Glomerular visceral epithelial cell (primary cell): ENCODE data around the gene TRAK1.

Source experiments
- DNase-seq: peaks from one replicate; pipeline ENCODE4 v3.0.0-alpha.2; 2016; ENCODE audit errors: extremely low spot score

TRAK1 gene

DNA sequence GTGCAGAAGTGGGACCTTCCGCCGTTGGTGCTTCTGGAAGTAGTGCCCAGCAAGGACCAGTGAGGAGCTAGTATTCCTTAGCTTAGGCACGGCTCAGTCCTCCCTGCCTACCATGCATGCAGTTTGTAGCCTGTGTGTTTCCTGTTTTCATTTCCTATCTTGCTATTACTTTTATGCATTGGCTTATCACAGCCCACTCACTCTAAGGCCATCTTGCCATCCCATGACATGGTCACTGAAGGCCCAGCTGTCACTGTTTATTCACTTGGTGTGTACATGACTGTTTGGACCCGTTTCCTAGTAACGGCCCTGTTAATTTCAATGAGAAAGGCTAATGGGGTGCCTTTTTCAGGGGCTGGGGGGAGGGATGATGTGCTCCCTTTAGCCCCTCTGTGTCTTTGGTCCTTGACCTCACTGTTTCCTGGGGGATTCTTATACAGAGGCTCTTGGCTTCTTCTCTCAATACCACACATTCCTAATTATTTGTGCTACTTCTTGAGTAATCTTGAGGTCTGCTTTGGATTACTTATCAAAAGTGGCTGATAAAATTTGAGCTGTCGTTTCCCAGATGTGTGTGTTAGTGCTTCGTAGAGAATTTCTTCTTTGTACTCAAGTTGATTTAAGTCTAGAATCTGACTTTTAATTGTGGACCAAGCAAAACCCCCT lies 24.5 kb upstream of the TRAK1 start:
- DNase-seq: peak; percentile 40

GRCh38 chr3:42067326-42067725 lies 23.8 kb upstream of the TRAK1 start:
- peak; percentile 45 for DNase-seq

- no peak for DNase-seq
Observed at GRCh38 chr3:42068303-42069088, 22.7 kb upstream of the TRAK1 start.

- DNase-seq: no peak
Observed at GRCh38 chr3:42070089-42070488, 21.1 kb upstream of the TRAK1 start.

DNA sequence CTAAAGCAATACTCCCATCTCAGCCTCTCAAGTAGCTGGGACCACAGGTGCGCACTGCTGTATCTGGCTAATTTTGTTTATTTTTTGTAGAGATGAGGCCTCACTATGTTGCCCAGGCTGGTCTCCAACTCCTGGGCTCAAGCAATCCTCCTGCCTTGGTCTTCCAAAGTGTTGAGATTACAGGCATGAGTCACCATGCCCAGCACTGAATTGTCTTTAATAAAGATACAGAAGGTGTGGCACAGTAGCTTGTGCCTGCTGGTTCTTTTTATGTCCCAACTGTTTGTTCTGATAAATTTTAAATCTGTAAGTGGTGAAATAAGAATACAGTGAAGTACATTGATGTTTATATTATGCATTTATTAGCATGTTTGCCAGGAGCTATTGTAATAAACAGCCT lies 20.6 kb upstream of the TRAK1 start:
- DNase-seq: no peak

GRCh38 chr3:42071904-42072812 lies 19.0 kb upstream of the TRAK1 start:
- peak; percentile 78 for DNase-seq

DNA sequence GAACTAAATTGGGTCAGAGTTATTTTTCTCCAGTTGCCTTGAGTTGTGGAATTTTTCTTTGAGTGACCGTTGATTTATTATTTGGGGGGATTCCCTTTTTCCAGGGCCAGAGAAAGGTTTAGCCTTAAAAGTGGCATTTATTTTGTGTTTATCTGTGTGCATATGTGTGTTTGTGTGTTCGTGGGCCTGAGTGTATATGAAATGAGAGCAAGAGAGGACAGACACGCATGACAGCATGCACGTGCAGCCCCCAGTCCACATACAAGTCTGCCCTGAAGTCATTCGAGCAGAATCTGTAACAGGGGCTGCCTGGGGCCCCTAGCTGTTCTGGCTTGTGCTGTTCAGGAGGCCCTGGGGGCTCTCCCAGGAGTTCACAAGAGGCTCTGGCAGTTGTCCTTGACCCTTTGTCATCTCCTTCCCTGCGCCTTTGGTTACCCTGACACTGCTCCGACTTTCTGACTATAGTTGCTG lies 18.3 kb upstream of the TRAK1 start:
- no peak for DNase-seq

DNA sequence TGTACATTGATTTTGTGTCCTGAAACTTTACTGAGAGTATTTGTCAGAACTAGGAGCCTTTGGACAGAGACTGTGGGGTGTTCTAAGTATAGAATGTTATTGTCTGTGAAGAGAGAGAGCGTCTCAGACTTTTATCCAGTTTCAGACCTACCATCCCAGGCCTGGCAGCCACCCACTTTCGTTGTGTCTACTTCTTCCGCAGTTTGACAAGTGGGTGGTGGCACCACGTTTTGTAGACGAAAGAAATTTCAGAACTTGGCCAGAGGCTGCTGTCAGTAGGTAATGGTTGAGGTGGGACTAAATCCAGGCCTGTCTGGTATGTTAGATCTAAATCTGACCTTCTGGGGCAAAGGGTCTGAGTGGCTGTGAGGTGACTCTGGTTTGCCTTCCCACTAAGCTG lies 13.4 kb upstream of the TRAK1 start:
- DNase-seq: no peak

DNA sequence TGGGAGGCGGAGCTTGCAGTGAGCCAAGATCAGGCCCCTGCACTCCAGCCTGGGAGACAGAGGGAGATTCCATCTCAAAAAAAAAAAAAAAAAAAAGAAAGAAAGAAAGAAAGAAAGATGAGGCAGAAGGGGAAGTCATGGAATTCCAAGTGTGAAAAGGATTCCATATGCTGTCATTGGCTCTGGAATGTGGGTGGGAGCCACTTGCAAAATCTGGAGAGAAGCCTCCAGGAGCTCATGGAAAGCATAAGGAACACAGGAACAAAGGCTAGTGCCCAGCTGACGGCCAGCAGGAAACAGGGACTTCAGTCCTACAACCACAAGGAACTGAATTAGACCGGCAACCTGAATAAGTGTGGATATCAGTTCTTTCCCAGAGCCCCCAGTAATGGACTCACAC lies 12.5 kb upstream of the TRAK1 start:
- no peak for DNase-seq

- DNase-seq: no peak
Observed at GRCh38 chr3:42079701-42080452, 11.3 kb upstream of the TRAK1 start.

DNA sequence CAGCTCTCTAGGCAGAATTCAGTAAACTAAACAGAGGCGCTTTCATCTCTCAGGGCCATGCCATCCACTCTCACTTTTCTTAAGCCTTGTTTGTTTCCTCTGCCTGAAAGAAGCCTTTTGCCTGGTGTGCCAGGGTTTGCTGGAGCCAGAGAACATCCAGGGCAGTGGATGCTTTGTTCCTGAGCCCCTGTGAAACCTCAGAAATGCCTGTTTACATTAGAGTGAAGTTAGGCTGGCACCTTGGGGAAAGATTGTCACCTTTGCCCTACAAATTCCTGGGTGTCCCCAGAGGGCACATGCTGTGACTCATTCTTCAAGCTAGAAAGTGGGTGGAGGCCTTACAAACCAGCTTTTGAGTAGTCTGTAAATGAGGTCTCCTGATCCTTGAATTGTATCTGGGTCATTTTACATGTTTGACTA lies 10.7 kb upstream of the TRAK1 start:
- peak; percentile 42 for DNase-seq

DNA sequence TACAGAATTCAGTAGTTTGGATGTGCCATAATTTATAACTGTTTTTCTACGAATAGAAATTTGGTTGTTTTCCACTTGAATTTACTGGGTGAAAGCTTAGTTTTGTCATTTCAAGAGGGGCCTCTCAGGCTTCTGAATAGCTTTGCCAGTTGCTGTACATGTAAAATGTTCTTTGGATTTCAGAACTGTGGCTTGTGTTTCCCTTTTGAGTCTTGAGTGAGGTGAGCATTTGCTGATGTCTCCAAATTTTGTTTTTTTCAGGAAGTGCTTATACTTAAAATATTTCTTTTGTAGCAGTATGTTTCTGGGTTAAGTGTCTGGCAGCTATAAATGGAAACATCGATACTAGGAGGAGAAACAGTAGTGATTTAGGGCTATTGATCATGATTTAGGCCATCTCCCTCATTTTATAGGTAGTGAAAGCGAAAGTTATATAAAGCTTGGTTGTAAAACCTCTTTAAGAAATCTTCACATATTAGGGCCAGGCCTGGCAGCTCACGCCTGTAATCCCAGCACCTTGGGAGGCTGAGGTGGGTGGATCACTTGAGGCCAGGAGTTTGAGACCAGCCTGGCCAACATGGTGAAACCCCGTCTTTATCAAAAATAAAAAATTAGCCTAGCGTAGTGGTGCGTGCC lies 9.2 kb upstream of the TRAK1 start:
- DNase-seq: no peak

- DNase-seq: no peak
Observed at GRCh38 chr3:42084586-42084985, 6.6 kb upstream of the TRAK1 start.

DNA sequence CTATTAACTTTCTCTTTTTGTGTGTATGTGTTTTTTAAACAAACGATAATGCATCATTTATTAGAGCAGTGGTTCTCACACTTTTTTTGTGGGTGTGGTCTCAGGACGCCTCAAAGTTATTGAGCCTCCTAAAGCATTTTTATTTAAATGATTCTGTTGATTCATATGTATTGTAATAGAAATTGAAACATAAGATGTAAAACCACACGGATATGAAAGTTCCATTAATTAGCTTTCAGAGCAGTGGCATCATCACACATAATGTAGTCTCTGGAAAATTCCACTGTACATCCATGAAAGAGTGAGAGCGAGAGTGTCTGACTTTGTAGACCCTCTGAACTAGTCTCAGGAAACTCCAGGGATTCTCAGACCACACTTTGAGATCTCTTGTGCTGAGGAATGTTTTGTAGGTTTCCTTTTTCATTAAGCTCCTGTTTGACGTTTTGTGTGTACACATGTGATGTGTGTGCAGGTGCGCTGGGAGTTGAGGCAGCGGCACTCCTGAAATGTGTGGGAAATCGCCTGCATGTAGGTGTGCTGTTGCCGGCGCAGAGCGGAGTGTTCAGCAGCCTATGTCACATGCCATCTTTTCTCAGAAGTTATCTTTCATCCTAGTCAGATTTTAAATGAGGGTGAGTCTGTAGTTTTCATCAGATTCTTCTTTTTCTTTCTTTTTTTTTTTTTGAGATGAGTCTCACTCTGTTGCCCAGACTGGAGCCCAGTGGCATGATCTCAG lies 5.3 kb upstream of the TRAK1 start:
- DNase-seq: no peak

DNA sequence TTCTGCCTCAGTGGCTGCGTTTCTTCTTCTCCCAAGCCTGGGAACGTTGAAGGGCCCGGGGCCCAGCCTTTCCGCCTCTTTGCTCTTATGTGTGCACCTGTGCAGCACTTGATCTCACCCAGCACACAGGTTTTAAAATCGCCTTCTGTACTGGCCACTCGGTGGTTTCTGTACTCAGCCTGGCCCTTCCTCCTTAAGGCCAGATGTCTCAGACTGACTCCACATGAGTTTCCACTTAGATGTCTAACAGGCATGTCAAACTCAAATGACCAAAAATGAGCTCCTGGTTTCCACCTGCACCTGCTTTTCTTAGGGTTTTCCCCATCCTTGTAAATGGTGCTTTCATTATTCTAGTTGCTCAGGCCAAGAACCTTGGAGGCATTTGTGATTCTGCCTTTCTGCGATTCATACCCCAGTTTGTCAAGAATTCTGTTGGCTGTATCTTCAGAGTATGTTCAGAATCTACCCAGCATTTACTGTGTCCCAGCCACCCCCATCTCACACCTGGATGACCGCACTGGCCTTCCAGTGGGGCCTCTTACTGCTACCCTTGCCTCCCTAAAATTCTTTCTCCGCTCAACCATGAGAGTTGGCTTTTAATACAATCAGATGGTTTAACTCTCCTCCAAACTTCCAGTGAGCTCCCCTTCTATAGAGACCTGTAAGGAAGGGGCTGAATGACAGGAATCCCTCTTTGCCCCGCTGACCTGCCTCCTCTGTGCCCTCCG lies 2.2 kb upstream of the TRAK1 start:
- DNase-seq: no peak

GRCh38 chr3:42092006-42092405 lies 849 bp downstream of the TRAK1 start:
- no peak for DNase-seq

- DNase-seq: no peak
Observed at GRCh38 chr3:42094128-42094527, 3.0 kb downstream of the TRAK1 start.

DNA sequence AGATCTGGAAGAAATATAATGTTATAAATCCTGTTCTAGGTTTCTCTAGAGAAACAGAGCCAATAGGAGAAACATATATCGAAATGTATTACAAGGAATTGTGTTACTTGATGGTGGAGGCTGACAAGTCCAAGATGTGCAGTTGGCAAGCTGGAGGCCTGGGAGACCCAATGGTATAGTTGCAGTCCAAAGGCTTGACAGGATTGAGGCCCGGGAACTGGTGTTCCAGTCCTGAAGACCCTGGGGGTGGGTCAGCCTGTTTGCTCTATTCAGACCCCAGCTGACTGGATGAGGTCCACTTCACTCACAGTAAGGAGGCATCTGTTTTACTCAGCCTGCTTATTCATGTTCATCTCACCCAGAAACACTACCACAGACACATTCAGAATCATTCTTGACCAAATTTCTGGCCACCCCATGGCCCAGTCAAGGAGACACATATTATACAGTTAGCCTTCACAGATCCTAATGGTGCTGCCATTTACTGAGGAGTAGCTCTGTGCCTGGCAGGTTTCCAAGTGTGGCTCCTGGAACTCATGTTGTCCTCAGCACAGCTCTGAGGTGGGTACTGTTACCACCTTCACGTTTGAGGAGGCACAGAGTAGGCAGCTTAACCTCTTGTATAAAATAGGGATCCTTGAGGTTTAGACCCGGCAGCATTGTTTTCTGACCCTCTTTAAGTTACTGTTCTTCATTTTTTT lies 3.7 kb downstream of the TRAK1 start:
- DNase-seq: no peak

GRCh38 chr3:42095540-42095939 lies 4.4 kb downstream of the TRAK1 start:
- no peak for DNase-seq
